Stimulated activated CD4-positive, alpha-beta T cell treated with anti-CD3 and anti-CD28 coated beads, Interleukin-12 subunit alpha, Interleukin-12 subunit beta, amount 100 ng/mL, for 48 hours (primary cell): ENCODE data around the gene LIN28A.

Experiments
- DNase-seq, 3 donors: peaks; one replicate each; pipeline ENCODE4 v3.0.0-alpha.2; 2020; ENCODE audit warnings: low read depth in 2 of 3, low spot score in 1 of 3

LIN28A gene

DNA sequence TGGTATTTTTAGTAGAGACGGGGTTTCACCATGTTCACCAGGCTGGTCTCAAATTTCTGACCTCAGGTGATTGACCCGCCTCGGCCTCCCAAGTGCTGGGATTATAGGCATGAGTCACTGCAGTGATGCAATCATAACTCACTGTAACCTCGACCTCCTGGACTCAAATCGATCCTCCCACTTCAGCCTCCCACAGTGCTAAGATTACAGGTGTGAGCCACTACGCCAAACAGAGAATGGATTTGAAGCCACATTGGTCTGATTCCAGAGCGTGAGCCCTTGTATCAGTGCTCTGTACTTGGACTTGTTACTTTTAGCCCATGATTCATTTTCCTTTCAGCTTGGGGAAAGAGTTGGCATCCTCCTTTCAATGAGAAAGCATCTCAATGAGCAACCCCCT lies 23.2 kb upstream of the LIN28A start:
- no peak for DNase-seq

DNA sequence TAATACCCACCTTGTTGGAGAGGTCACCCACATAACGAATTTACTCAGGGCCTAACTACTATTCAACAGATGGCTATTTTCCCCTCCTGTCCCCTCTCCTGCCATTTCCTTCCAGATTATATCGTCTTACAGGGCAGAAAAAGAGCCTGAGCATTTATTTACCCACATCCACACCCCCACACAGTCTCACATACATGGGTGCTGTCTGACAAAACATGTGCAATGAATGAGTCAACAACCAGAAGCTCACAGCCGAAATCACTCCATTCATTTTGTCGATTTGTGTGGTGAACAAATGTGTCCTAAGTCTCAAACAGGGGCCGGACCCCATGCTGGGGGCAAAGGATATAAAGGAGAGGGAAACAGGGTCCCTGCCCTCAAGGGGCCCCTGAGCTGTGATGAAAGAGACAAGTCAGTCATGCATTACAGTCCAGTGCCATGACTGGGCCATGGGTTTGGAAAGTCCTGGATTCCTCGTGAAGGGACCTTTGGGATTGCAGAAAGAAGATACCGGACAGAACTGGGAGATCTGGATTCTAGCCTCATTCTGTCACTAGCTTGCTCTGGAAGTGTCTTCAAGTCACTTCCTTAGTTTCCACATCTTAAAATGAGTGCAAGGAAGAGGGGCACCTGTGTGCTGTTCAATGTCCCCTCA lies 21.7 kb upstream of the LIN28A start:
- DNase-seq: no peak

DNA sequence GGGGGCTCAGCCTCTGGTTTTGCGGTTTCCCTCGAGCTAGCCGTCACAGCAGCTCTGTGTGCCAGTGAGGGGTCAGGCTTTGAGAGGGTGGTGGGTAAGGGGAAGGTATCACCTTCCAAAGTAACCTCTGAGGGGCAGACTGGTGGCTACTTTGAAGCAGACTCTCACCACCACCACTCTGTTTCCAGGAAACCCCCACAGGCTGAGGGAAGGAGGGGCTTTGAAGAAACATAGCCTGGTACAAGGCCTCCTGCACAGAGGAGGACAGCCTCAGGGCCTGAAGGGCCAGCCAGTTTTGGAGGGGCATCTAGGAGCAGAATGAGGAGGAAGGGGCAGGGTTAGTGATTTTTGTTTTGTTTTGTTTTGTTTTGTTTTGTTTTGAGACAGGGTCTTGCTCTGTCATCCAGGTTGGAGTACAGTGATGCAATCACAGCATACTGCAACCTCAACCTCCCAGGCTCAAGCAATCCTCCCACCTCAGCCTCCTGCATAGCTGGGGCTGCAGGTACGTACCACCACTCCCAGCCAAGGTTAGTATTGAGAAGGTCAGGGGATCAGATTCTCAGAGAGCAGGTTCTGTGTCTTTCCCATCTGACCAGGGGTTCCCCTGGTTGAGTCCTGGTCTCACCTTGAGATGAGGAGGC lies 20.9 kb upstream of the LIN28A start:
- no peak for DNase-seq

DNA sequence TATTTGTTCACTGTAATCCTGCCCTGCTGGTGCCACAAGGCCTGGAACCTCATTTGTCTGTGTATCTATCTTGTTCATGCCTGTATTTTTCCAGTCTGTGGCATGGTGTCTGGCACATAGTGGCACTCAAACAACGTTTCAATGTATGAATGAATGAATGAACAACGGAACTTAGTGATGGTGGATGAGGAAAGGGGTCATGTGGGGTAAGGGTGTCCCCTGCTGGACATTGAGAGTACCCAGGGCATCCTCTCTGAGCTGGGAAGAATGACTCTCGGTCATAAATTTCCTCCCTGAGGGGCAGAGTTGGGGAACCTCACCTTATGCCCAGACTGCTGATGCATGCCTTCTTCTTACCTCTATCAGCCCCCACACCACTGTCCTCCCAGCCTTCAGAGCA lies 19.2 kb upstream of the LIN28A start:
- no peak for DNase-seq

DNA sequence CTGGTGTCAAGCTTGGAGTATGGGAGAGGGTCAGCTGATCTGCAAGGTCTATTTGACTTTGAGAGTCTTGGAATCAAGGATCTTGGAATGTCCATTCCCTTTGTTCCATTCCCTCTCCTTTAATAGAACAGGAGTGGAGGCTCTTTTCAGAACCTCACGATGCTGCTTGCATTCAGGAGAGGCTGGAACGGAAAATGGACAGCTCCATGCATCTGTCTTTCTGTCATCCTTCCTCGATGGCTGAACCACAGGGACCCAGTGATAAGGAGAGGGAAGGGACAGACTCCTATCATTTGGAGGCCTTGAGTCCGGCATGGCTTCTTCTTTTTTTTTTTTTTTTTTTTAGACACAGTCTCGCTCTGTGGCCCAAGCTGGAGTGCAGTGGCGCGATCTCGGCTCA lies 14.9 kb upstream of the LIN28A start:
- DNase-seq: no peak

DNA sequence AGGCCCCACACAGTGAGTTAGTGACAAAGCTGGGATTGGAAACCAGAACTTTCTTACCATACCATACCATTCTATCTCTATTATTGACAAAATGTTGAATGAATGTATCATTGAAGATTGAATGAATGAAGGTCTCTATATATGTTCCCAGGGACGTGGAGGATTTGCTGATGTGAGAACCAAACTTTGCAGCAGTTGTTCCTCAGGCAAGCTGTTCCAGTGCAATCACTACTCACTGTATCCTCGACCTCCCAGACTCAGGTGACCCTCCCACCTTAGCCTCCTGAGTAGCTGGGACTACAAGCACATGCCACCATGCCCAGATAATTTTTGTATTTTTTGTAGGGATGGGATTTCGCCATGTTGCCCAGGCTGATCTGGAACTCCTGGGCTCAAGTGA lies 11.6 kb upstream of the LIN28A start:
- no peak for DNase-seq

DNA sequence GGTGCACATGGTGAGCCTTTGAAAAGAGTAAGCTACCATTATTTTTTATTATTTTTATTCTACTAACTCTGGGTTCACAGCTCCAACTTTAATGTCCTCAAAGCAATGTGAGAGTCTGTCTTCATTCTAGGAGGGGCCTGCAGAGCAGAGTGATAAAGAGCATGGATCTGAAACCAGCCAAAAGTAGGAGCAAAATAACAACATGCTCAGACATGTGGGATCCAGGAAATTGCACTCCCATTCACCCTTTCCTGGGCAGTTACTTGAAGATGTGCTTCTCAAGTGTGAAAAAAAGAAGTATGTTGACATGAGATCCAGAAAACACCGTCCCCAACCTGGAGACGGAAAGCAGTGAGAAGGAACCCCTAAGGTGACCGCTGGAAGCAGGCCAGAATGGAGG lies 8.7 kb upstream of the LIN28A start:
- no peak for DNase-seq

DNA sequence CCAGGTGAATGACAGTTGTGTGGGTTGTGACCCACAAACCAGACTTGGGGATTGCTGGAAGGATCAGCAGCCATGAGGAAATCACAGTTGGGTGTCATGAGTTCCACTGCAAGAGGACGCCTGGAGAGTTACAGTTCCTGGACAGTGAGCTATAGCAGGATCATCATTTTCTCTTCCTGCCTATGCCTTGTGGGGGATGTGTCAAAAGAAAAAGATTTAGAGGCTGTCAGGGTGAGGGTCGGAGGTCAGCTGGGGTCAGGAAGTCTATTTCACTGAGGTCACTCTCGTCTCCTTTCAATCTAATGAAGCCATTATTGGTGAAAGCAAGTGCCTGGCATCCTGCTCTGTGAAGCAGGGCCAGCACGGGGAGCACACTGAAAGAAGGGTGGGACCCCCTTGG lies 7.0 kb upstream of the LIN28A start:
- no peak for DNase-seq

DNA sequence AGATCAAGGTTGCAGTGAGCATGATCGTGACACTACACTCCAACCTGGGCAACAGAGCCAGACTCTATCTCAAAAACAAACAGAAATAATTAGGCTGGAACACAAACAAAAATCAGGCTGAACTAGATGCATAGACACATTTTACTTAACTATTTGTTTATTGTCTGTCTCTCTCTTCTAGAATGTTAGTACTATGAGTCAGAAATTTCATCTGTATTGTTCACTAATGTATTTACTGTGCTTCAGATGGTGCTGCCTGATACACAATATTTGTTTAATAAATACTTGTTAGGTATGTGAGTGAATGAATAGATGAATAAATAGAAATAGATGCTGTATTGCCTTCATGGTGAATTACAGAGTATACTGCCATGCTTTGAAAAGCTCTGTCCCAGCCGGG lies 6.0 kb upstream of the LIN28A start:
- DNase-seq: no peak

DNA sequence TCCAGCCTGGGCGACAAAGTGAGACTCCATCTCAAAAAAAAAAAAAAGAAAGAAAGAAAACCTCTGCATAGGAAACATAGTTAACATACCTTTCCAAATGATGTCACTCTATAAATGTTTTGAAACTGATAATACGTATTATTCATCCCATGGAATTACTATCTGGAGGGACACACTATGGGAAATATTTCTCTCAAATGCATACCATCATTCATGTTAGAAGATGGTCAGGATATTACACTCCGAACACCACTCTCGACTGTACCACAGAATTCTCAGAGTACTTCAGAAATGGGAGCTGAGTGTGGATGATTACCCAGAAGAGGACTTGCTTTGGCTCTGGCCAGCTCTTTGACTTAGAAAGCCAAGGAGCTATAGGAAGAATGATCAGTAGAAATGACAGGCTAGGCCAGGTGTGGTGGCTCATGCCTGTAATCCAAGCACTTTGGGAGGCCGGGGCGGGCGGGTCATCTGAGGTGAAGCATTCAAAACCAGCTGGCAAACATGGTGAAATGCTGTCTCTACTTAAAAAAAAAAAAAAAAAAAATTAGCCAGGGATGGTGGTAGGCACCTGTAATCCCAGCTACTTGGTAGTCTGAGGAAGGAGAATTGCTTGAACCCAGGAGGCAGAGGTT lies 5.2 kb upstream of the LIN28A start:
- DNase-seq: no peak

DNA sequence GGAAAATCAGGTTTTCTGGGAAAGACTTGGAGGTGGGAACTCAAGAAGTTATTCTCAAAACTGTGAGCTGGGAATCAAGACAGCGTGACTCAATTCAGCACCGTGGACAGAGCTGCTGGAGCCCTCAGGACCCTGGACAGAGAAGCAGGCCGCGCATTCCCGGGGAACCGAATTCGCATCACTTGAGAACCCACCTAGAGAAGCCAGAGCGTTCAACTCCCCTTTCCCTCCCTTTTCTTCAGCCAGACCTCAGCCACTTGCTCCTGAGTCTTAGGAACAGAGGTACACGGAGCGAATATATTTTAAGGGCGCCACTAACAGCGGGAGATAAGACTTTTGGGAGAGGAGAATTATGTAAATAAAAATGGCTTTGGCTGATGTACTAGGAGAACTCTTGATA lies 2.0 kb upstream of the LIN28A start:
- DNase-seq: peak; percentile 31 to 72 (median 57)

DNA sequence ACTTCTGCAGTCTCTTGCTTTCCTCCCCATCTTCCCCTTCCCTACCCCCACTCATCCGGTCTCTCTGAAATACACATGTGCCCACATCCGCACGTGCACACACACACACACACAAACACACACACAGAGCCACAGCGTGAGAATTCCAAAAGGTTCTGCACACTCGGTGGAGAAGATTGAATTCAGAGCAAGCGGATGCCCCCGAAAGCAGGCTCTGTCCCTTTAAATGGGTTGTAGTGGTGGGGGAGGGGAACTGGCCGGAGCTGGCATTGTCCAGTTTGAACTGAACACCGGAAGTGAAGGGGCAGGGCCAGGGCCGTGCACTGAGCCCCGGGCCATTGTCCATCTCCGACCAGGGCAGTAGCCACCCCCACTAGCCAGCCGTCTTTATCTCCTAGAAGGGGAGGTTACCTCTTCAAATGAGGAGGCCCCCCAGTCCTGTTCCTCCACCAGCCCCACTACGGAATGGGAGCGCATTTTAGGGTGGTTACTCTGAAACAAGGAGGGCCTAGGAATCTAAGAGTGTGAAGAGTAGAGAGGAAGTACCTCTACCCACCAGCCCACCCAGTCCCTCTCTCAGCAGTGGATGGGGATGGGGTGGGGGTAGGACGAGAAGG lies 1.3 kb upstream of the LIN28A start:
- DNase-seq: no peak

DNA sequence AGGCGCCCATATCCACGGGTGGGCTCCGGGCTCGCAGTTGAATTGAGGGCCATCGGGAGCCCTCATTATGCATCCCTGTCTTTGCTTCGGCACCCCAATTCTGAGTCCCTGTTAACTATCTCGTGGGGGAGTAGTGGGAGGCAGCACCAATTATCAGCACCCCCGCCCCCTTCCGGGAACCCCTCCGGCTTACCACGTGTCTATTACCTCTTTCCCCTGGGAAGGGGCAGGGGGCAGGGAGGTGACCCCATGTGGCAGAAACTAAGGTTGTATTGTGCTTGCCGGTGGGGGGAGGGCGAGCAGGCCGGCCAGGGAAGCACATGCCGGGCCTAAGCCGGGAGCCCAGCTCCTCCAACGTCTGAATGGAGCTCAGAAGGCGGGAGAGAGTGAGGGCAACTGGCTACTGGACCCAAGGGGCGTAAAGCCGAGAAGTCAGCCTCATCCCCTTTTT lies 1.0 kb downstream of the LIN28A start:
- no peak for DNase-seq

DNA sequence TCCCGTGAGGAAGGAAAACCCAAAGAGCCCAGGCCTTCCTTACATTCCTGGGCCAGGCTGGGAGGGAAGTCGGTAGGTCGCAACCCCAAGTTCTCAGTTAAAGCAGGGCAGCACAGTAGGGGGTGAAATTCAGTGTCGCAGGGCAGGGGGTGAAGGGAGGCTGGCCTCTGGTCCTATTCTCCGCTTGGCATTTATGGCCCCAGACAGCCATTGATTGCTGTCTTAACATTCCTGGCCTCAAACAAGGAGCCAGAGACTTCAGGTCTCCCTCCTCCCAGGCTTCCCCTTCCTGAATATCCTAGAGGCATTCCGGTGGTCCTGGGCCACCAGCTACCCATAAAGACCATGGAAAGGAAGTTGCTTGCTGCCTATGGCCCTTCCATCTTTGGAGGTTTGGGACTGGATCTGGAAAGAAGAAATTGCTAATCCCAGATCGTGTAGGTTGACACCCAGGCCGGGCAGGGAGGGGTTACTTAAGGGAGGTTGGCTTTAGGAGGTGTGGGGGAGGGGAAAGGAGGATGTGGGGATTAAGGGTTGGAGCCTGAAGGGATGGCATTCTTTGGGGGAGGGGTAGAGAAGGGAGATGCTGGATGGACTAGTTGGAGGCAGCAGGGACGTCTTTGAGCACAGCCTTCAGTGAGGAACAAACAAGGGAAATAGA lies 1.7 kb downstream of the LIN28A start:
- no peak for DNase-seq

DNA sequence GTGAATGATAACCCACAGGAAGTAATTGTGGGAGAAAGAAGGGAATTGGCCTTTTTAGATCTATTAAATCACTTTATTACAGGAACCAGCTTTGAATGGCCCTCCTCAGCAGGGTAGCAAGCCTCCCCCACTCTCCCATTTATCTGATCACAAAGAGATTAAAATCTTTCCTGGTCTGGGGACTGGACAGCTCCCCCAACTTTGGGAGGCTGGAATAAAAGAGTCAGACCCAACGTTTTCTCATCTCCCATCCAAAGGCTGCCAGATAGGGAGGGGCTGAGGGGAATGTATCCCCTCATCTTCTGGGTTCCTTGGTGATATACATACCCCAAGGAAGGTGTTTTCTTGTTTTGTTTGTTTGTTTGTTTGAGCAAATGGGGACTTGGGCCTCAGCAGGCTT lies 2.4 kb downstream of the LIN28A start:
- no peak for DNase-seq

DNA sequence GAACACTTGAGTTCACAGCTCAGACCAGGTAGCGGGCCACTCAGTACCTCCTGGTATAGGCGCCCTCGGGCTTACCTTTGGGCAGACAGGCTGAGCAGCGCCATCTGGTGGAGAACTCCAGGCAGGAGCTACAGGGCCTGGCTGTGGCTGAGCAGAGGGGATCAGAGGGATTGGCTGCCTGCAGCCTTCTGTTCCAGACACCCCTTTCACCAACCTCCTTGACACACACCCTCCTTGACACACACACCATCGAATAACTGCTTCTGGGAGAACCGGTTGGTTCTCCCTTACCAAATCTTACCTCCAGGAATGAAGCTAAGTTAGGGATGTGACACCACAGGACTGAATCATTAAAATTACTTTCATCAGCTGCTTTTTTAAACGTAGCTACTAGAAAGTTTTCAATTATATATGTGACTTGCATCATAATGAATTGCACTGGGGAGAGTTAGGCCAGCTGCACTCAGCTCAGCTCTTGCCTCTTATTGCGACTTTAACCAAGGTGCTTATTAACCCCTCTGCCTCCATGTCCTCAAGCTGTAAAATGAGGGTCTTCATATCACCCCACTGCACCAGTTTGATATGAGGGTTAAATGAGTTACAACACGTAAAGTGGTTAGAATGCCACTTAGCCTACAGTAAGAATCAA lies 6.6 kb downstream of the LIN28A start:
- DNase-seq: peak; percentile 70 to 88 (median 75)

DNA sequence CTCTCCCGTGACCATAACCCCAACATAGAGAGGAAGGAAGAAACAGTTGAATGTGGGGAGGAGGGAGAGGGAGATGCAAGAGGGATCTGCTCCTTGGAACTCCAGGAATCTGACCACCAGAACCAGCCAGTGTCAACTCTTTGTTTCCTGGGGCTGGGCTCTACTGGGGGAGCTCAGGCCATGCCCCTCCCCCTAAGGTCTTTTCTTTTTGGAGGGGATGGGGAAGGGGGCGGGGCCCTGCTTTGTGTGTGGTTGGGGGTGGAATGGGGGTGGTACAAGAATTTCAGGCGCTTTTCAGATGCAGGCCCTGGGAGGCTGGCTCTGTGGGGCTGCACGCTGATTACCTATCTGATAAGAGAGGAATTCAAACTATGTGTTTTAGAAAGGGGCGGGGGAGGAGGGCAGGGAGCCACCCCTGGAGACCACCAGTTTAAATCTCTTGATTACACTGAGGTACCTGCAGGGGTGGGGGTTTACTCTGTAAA lies 8.3 kb downstream of the LIN28A start:
- DNase-seq: no peak

DNA sequence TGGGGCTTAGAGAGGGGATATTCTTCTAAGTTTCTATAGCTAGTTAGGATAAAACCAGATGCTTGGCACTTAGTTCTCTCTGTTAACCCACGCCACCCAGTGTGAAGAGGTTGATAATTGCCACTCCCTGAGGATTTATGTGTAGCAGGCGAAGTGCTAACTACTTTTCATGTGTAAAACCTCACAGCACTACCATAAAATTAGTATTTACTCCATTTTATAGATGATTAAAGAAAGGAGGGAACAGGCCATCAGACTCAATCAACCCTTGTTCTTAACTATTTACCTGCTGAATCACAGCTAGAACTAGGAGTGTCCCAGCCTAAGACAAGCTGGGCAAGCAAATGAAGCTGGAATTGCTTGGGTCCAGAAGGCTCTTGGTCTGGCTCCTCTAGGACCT lies 8.9 kb downstream of the LIN28A start:
- DNase-seq: no peak

DNA sequence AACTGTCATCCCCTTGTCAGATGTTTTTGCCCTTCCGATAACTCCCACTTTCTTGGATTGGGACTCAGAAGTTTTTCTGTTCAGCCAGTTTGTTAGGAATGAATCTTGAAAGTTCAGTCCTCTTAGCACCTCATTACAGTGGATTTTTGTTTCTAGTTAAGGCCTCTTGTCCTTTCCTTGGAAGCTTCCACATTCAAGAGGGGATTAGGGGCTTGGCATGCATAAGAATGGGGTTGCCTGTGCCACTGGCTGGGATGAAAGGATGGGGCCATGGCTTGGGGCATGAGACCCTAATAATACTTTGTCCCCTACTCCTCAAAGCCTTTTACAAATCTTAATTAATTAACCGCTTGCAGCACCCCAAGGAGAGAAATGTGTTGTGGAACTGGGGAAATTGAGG lies 19.1 kb downstream of the LIN28A start:
- no peak for DNase-seq

DNA sequence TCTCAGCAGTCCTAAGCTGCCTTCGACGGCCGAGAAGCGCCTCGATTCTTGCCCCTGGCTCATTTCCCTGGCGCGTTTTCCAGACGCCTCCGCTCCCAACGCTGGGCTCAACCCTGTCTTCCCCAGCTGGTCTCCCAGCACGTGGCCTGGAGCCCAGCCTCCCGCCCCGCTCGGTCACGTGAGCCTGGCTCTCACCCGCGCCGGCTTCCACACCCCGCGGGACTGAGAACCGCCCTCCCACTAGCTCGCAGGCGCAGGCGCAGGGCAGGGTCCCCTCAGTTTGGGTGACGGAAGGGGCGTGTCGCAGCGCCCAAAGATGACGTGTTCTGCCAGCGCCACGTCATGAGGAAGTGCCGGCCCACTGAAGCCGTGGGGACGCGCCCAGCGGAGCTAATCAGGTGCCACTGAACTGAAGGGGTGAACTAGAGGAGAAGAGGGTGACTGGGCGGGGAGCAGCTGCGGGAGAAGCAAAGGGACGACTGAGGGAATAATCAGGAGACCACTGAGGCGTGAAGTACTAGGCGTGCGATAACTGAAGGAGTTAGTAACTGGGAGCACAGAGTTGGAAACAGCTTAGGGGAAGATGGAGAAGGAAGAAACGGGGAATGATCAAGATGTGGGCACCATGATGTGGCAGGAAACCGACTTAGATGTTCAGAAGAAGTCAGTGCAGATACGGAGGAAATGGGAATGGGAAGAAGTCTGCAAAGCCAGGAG lies 21.5 kb downstream of the LIN28A start, which contains the start of gene DHDDS:
DHDDS (plus strand) TSS at position 343 of the 717 bp plus-strand sequence. CDS start 625 bp downstream, outside the sequence.
- DNase-seq: peak; percentile 98
